GM12872 (cell line): ENCODE results near the gene CABYR.

Experiments used
- CTCF ChIP-seq: IDR thresholded peaks from 3 replicates; pipeline ENCODE4 v1.5.1; 2011; ENCODE audit warnings: low read depth, mild to moderate bottlenecking, low read length, moderate library complexity; ENCODE audit not compliant: insufficient read depth

Gene CABYR

GRCh38 chr18:24103320-24104021 lies 35.4 kb upstream of the CABYR start:
- no peak for TF ChIP-seq CTCF

DNA sequence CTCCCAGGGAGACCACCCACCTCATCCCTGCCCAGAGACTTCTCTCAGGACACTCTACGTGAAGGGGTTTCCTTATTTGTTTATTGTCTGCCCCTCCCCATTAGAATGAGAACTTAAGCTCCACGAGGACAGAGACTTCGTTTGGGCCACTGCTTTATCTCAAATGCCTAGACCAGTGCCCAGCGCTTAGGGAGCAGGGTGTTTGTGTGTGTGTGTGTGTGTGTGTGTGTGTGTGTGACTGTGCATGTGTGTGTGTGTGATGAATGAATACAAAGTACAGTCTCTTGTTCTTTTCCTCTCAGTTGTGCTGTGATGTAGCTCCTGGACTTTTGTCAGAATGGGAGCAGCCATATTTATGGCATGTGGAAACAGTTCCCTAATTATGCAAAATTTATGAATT lies 34.4 kb upstream of the CABYR start:
- TF ChIP-seq CTCF, result no peak

GRCh38 chr18:24108641-24109040 lies 30.2 kb upstream of the CABYR start:
- no peak for TF ChIP-seq CTCF

- TF ChIP-seq CTCF, result no peak
Measured at GRCh38 chr18:24111936-24112335, 26.9 kb upstream of the CABYR start.

GRCh38 chr18:24112464-24112863 lies 26.4 kb upstream of the CABYR start:
- no peak for TF ChIP-seq CTCF

- TF ChIP-seq CTCF, result no peak
Measured at GRCh38 chr18:24112874-24113615, 25.8 kb upstream of the CABYR start.

GRCh38 chr18:24114924-24115549 lies 23.8 kb upstream of the CABYR start:
- no peak for TF ChIP-seq CTCF
